Liver (tissue), 9 donors: Measurements from ENCODE around the gene BARHL1. TPM values are rescaled to one million over a fixed set of nuclear protein-coding genes. Genes with fewer than 3 reads are reported as not detected.

Experiments
- DNase-seq: peaks from one replicate; pipeline ENCODE4 v3.0.0-alpha.2; 2017; ENCODE audit warnings: low spot score
- H3K27ac ChIP-seq, 2 donors: one replicate each; pipeline ENCODE4 v1.7.0; 2013; ENCODE audit warnings: inconsistent platforms in 2 of 2, low read length in 2 of 2, control low read depth in 1 of 2, low read depth in 1 of 2, mild to moderate bottlenecking in 1 of 2
- H3K27me3 ChIP-seq, 4 donors: one replicate each; pipeline versions ENCODE4 v1.6.1 to v1.7.0; 2013; ENCODE audit warnings: low read length in 3 of 4, inconsistent platforms in 1 of 4, mild to moderate bottlenecking in 1 of 4, moderate library complexity in 1 of 4; ENCODE audit not compliant: control insufficient read depth in 4 of 4, insufficient read depth in 4 of 4
- H3K36me3 ChIP-seq, 4 donors: one replicate each; pipeline versions ENCODE4 v1.6.1 to v1.7.0; 2013; ENCODE audit warnings: low read length in 3 of 4, mild to moderate bottlenecking in 3 of 4, low read depth in 1 of 4, moderate library complexity in 1 of 4; ENCODE audit not compliant: control insufficient read depth in 4 of 4, insufficient read depth in 3 of 4
- H3K4me1 ChIP-seq, 4 donors: one replicate each; pipeline versions ENCODE4 v1.6.1 to v1.7.0; 2013; ENCODE audit warnings: low read length in 3 of 4, mild to moderate bottlenecking in 3 of 4, moderate library complexity in 1 of 4; ENCODE audit not compliant: control insufficient read depth in 4 of 4, insufficient read depth in 4 of 4
- H3K4me3 ChIP-seq, 3 donors: one replicate each; pipeline versions ENCODE4 v1.6.1 to v1.7.0; 2013; ENCODE audit warnings: low read length in 3 of 3, control low read depth in 1 of 3, low read depth in 1 of 3, mild to moderate bottlenecking in 1 of 3
- H3K9ac ChIP-seq, 2 donors: one replicate each; pipeline ENCODE4 v1.7.0; 2013; ENCODE audit warnings: low read length in 2 of 2, mild to moderate bottlenecking in 2 of 2, moderate library complexity in 2 of 2, control low read depth in 1 of 2, low read depth in 1 of 2
- H3K9me3 ChIP-seq, 4 donors: one replicate each; pipeline versions ENCODE4 v1.6.1 to v1.7.0; 2013; ENCODE audit warnings: low read length in 3 of 4; ENCODE audit not compliant: control insufficient read depth in 4 of 4
- CTCF ChIP-seq: fragments of 150-350 bp; IDR thresholded peaks from 2 replicates; pipeline ENCODE4 v1.5.1; 2017; ENCODE audit warnings: improper control_type of control experiment, low read depth, low read length; ENCODE audit not compliant: missing input control
- EGR1 ChIP-seq, 2 donors: IDR thresholded peaks; 2 replicates each; pipeline ENCODE4 v1.6.1; 2016 to 2018; ENCODE audit warnings: antibody characterized with exemption in 2 of 2, low read depth in 2 of 2
- FOXA1 ChIP-seq: IDR thresholded peaks from 2 replicates; pipeline ENCODE4 v1.6.1; 2016; ENCODE audit warnings: antibody characterized with exemption
- FOXA2 ChIP-seq: IDR thresholded peaks from 2 replicates; pipeline ENCODE4 v1.6.1; 2016; ENCODE audit warnings: antibody characterized with exemption
- GABPA ChIP-seq, 2 donors: IDR thresholded peaks in 1 of 2; conservative IDR thresholded peaks in 1 of 2; 2 replicates each; pipeline ENCODE4 v1.6.1; 2016; ENCODE audit warnings: antibody characterized with exemption in 2 of 2, mild to moderate bottlenecking in 1 of 2, moderate library complexity in 1 of 2
- HNF4A ChIP-seq, 2 donors: conservative IDR thresholded peaks; 2 replicates each; pipeline ENCODE4 v1.6.1; 2016; ENCODE audit warnings: antibody characterized with exemption in 2 of 2, mild to moderate bottlenecking in 2 of 2
- HNF4G ChIP-seq: IDR thresholded peaks from 2 replicates; pipeline ENCODE4 v1.6.1; 2016; ENCODE audit warnings: antibody characterized with exemption
- JUND ChIP-seq, 2 donors: IDR thresholded peaks; 2 replicates each; pipeline ENCODE4 v1.6.1; 2016; ENCODE audit warnings: antibody characterized with exemption in 2 of 2
- MAX ChIP-seq: IDR thresholded peaks from 2 replicates; pipeline ENCODE4 v1.6.1; 2016; ENCODE audit warnings: antibody characterized with exemption
- NR2F2 ChIP-seq: IDR thresholded peaks from 2 replicates; pipeline ENCODE4 v1.6.1; 2016; ENCODE audit warnings: antibody characterized with exemption
- RAD21 ChIP-seq, 2 donors: IDR thresholded peaks; 2 replicates each; pipeline ENCODE4 v1.6.1; 2016; ENCODE audit warnings: antibody characterized with exemption in 2 of 2, mild to moderate bottlenecking in 2 of 2
- RXRA ChIP-seq, 2 donors: IDR thresholded peaks; 2 replicates each; pipeline ENCODE4 v1.6.1; 2017 to 2018; ENCODE audit warnings: antibody characterized with exemption in 2 of 2, mild to moderate bottlenecking in 1 of 2
- SP1 ChIP-seq: IDR thresholded peaks from 2 replicates; pipeline ENCODE4 v1.6.1; 2018; ENCODE audit warnings: antibody characterized with exemption, mild to moderate bottlenecking
- TAF1 ChIP-seq: conservative IDR thresholded peaks from 2 replicates; pipeline ENCODE4 v1.6.1; 2016; ENCODE audit warnings: antibody characterized with exemption, mild to moderate bottlenecking
- YY1 ChIP-seq: IDR thresholded peaks from 2 replicates; pipeline ENCODE4 v1.6.1; 2016; ENCODE audit warnings: antibody characterized with exemption, mild to moderate bottlenecking
- ZBTB33 ChIP-seq: IDR thresholded peaks from 2 replicates; pipeline ENCODE4 v1.6.1; 2016; ENCODE audit warnings: antibody characterized with exemption
- WGBS: extraction: QIAGEN DNeasy Blood & Tissue Kit; methylation state at CpG from one replicate; pipeline ENCODE4 v1.1.7; 2013; 5-methylcytosine and 5-hydroxymethylcytosine counted together
- polyA plus RNA-seq, 2 donors: library from polyadenylated mRNA; stranded (reverse) in 1 of 2; unstranded in 1 of 2; fragments of 200-250 nt in 1 of 2; fragments of >200 nt in 1 of 2; fragmentation: Nextera tagmentation in 1 of 2; extraction: Ambion mirVana in 1 of 2; gene quantifications; one replicate each; pipeline versions ENCODE4 v1.2.1 to v1.2.3, GENCODE V29; 2013 to 2015
- total RNA-seq, 2 donors: library from RNA; depleted of rRNA; stranded (reverse); fragments of >200 nt; gene quantifications; one replicate each; pipeline ENCODE4 v1.2.3, GENCODE V29; 2014
- TF ChIP-seq, protein P1 (sequence below): IDR thresholded peaks from 2 replicates; pipeline ENCODE4 v1.6.1; 2016; ENCODE audit warnings: antibody characterized with exemption
- TF ChIP-seq, protein P2 (sequence below): IDR thresholded peaks from 2 replicates; pipeline ENCODE4 v1.6.1; 2016; ENCODE audit warnings: antibody characterized with exemption, mild to moderate bottlenecking
- donor health status: healthy.
- donor health status: healthy.
- donor health status: healthy.
- donor health status: healthy.
- donor health status: healthy.

Gene BARHL1
- total and polyA plus RNA-seq, 4 donors: not detected

GRCh38 chr9:132631685-132632084, 49.3 kb downstream of the BARHL1 start:
- Histone ChIP-seq H3K27ac (no peak overlapping the region), H3K9me3 (no peaks in the 10 kb centered on the region), H3K4me3 (no peak overlapping the region), H3K27me3 (no peaks in the 10 kb centered on the region), H3K36me3 (peaks cover 8 to 52% (median 25%) of the 10 kb centered on the region in 4 donors), H3K9ac (no peak overlapping the region), H3K4me1 (no peaks in the 10 kb centered on the region)
- TF ChIP-seq JUND (IDR thresholded peaks at IDR 0.05) (no peak), CTCF (no peak), HNF4G (no peak), SP1 (no peak), EGR1 (IDR thresholded peaks at IDR 0.05; ENCODE audit: low read depth in 2 of 2) (no peak), NR2F2 (no peak), ZBTB33 (no peak), TAF1 (no peak), YY1 (no peak), MAX (no peak), HNF4A (conservative IDR thresholded peaks at IDR 0.05) (no peak), FOXA2 (no peak), RXRA (IDR thresholded peaks at IDR 0.05) (no peak), FOXA1 (no peak), RAD21 (IDR thresholded peaks at IDR 0.05) (no peak), GABPA (IDR thresholded peaks at IDR 0.05 in 1 of 2, conservative IDR thresholded peaks at IDR 0.05 in 1 of 2) (no peak)
- TF ChIP-seq, protein P1, sequence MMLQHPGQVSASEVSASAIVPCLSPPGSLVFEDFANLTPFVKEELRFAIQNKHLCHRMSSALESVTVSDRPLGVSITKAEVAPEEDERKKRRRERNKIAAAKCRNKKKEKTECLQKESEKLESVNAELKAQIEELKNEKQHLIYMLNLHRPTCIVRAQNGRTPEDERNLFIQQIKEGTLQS: no peak
- TF ChIP-seq, protein P2, sequence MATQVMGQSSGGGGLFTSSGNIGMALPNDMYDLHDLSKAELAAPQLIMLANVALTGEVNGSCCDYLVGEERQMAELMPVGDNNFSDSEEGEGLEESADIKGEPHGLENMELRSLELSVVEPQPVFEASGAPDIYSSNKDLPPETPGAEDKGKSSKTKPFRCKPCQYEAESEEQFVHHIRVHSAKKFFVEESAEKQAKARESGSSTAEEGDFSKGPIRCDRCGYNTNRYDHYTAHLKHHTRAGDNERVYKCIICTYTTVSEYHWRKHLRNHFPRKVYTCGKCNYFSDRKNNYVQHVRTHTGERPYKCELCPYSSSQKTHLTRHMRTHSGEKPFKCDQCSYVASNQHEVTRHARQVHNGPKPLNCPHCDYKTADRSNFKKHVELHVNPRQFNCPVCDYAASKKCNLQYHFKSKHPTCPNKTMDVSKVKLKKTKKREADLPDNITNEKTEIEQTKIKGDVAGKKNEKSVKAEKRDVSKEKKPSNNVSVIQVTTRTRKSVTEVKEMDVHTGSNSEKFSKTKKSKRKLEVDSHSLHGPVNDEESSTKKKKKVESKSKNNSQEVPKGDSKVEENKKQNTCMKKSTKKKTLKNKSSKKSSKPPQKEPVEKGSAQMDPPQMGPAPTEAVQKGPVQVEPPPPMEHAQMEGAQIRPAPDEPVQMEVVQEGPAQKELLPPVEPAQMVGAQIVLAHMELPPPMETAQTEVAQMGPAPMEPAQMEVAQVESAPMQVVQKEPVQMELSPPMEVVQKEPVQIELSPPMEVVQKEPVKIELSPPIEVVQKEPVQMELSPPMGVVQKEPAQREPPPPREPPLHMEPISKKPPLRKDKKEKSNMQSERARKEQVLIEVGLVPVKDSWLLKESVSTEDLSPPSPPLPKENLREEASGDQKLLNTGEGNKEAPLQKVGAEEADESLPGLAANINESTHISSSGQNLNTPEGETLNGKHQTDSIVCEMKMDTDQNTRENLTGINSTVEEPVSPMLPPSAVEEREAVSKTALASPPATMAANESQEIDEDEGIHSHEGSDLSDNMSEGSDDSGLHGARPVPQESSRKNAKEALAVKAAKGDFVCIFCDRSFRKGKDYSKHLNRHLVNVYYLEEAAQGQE: no peak
- WGBS: 95% methylated on average over 7 of the region's 7 CpGs
- DNase-seq: no peak
